Measurements from ENCODE around the gene C16orf86. TPM values are rescaled to one million over a fixed set of nuclear protein-coding genes. Genes with fewer than 3 reads are reported as not detected.

C16orf86 gene
- total and polyA plus RNA-seq, 4 donors, result 2.6 to 14.4 (median 5.5) TPM

- WGBS, 2 donors, result 88 to 96% methylated on average over 5 of the region's 5 CpGs
- Histone ChIP-seq H3K36me3 (ENCODE audit: control insufficient read depth in 1 of 2, insufficient read depth in 2 of 2, low read length in 1 of 2) (no peaks in the 10 kb centered on the region), H3K9me3 (ENCODE audit: control insufficient read depth, low read length) (no peaks in the 10 kb centered on the region), H3K4me1 (ENCODE audit: control insufficient read depth in 1 of 2, insufficient read depth in 2 of 2, low read length in 2 of 2) (no peaks in the 10 kb centered on the region), H3K4me3 (ENCODE audit: low read length in 2 of 2) (no peak overlapping the region), H3K27ac (ENCODE audit: low read depth in 1 of 2, low read length in 2 of 2) (no peak overlapping the region), H3K27me3 (ENCODE audit: control insufficient read depth in 1 of 2, insufficient read depth in 2 of 2, low read length in 1 of 2) (no peaks in the 10 kb centered on the region)
- intact Hi-C loops (cut with DNase I), result no loop called here
- ATAC-seq (ENCODE audit: low FRiP score) (no peak), DNase-seq (no peak)
Measured at GRCh38 chr16:67707790-67708189, 41.2 kb downstream of the C16orf86 start.

GRCh38 chr16:67708368-67708771 is 41.8 kb downstream of the C16orf86 start:
- WGBS, 2 donors, result 53 to 54% methylated on average over 2 of the region's 2 CpGs
- Histone ChIP-seq H3K4me3 (ENCODE audit: low read length in 2 of 2) (no peak overlapping the region), H3K4me1 (ENCODE audit: control insufficient read depth in 1 of 2, insufficient read depth in 2 of 2, low read length in 2 of 2) (no peaks in the 10 kb centered on the region), H3K36me3 (ENCODE audit: control insufficient read depth in 1 of 2, insufficient read depth in 2 of 2, low read length in 1 of 2) (no peaks in the 10 kb centered on the region), H3K27ac (ENCODE audit: low read depth in 1 of 2, low read length in 2 of 2) (no peak overlapping the region), H3K9me3 (ENCODE audit: control insufficient read depth, low read length) (no peaks in the 10 kb centered on the region), H3K27me3 (ENCODE audit: control insufficient read depth in 1 of 2, insufficient read depth in 2 of 2, low read length in 1 of 2) (no peaks in the 10 kb centered on the region)
- intact Hi-C loops (cut with DNase I), result no loop called here
- ATAC-seq (ENCODE audit: low FRiP score), result no peak
- no peak for DNase-seq

- intact Hi-C loops (cut with DNase I), result no loop called here
- no peaks in the 10 kb centered on the region for H3K9me3 ChIP-seq (ENCODE audit: control insufficient read depth, low read length)
- no peaks in the 10 kb centered on the region for H3K27me3 ChIP-seq (ENCODE audit: control insufficient read depth in 1 of 2, insufficient read depth in 2 of 2, low read length in 1 of 2)
- no peak overlapping the region for H3K4me3 ChIP-seq (ENCODE audit: low read length in 2 of 2)
- H3K4me1 ChIP-seq (ENCODE audit: control insufficient read depth in 1 of 2, insufficient read depth in 2 of 2, low read length in 2 of 2), result no peaks in the 10 kb centered on the region
- 92 to 96% methylated on average over 1 of the region's 1 CpG for WGBS, 2 donors
- DNase-seq (no peak), ATAC-seq (ENCODE audit: low FRiP score) (no peak)
- no peaks in the 10 kb centered on the region for H3K36me3 ChIP-seq (ENCODE audit: control insufficient read depth in 1 of 2, insufficient read depth in 2 of 2, low read length in 1 of 2)
- H3K27ac ChIP-seq (ENCODE audit: low read depth in 1 of 2, low read length in 2 of 2), result no peak overlapping the region
Measured at GRCh38 chr16:67709050-67709449, 42.4 kb downstream of the C16orf86 start.

GRCh38 chr16:67710607-67711006 is 44.0 kb downstream of the C16orf86 start:
- intact Hi-C loops (cut with DNase I), result no loop called here
- DNase-seq, result no peak
- no peaks in the 10 kb centered on the region for H3K4me1 ChIP-seq (ENCODE audit: control insufficient read depth in 1 of 2, insufficient read depth in 2 of 2, low read length in 2 of 2)
- H3K27me3 ChIP-seq (ENCODE audit: control insufficient read depth in 1 of 2, insufficient read depth in 2 of 2, low read length in 1 of 2), result no peaks in the 10 kb centered on the region
- ATAC-seq (ENCODE audit: low FRiP score), result no peak
- H3K27ac ChIP-seq (ENCODE audit: low read depth in 1 of 2, low read length in 2 of 2), result no peak overlapping the region
- WGBS, 2 donors, result 89% methylated on average over 6 of the region's 6 CpGs
- H3K9me3 ChIP-seq (ENCODE audit: control insufficient read depth, low read length), result no peaks in the 10 kb centered on the region
- H3K4me3 ChIP-seq (ENCODE audit: low read length in 2 of 2), result no peak overlapping the region
- H3K36me3 ChIP-seq (ENCODE audit: control insufficient read depth in 1 of 2, insufficient read depth in 2 of 2, low read length in 1 of 2), result no peaks in the 10 kb centered on the region

GRCh38 chr16:67713647-67714273 is 47.1 kb downstream of the C16orf86 start:
- ATAC-seq (ENCODE audit: low FRiP score) (no peak), DNase-seq (no peak)
- Histone ChIP-seq H3K27ac (ENCODE audit: low read depth in 1 of 2, low read length in 2 of 2) (no peak overlapping the region), H3K9me3 (ENCODE audit: control insufficient read depth, low read length) (no peaks in the 10 kb centered on the region), H3K4me1 (ENCODE audit: control insufficient read depth in 1 of 2, insufficient read depth in 2 of 2, low read length in 2 of 2) (no peaks in the 10 kb centered on the region), H3K4me3 (ENCODE audit: low read length in 2 of 2) (no peak overlapping the region), H3K27me3 (ENCODE audit: control insufficient read depth in 1 of 2, insufficient read depth in 2 of 2, low read length in 1 of 2) (no peaks in the 10 kb centered on the region), H3K36me3 (ENCODE audit: control insufficient read depth in 1 of 2, insufficient read depth in 2 of 2, low read length in 1 of 2) (no peaks in the 10 kb centered on the region)
- intact Hi-C loops (cut with DNase I), result no loop called here
- WGBS, 2 donors, result 85 to 86% methylated on average over 5 of the region's 5 CpGs

GRCh38 chr16:67714522-67714921 is 47.9 kb downstream of the C16orf86 start:
- H3K27ac ChIP-seq (ENCODE audit: low read depth in 1 of 2, low read length in 2 of 2), result no peak overlapping the region
- no peaks in the 10 kb centered on the region for H3K36me3 ChIP-seq (ENCODE audit: control insufficient read depth in 1 of 2, insufficient read depth in 2 of 2, low read length in 1 of 2)
- H3K27me3 ChIP-seq (ENCODE audit: control insufficient read depth in 1 of 2, insufficient read depth in 2 of 2, low read length in 1 of 2), result no peaks in the 10 kb centered on the region
- no peak for DNase-seq
- H3K9me3 ChIP-seq (ENCODE audit: control insufficient read depth, low read length), result no peaks in the 10 kb centered on the region
- WGBS, 2 donors, result 72 to 92% methylated on average over 1 of the region's 1 CpG
- H3K4me1 ChIP-seq (ENCODE audit: control insufficient read depth in 1 of 2, insufficient read depth in 2 of 2, low read length in 2 of 2), result no peaks in the 10 kb centered on the region
- intact Hi-C loops (cut with DNase I), result no loop called here
- ATAC-seq (ENCODE audit: low FRiP score), result no peak
- no peak overlapping the region for H3K4me3 ChIP-seq (ENCODE audit: low read length in 2 of 2)

- ATAC-seq (ENCODE audit: low FRiP score), result no peak
- 88 to 91% methylated on average over 2 of the region's 2 CpGs for WGBS, 2 donors
- H3K4me3 ChIP-seq (ENCODE audit: low read length in 2 of 2), result no peak overlapping the region
Measured at GRCh38 chr16:67716097-67716496, 49.5 kb downstream of the C16orf86 start.

More at GRCh38 chr16:67716097-67716496, 49.5 kb downstream of the C16orf86 start:
- H3K9me3 ChIP-seq (ENCODE audit: control insufficient read depth, low read length), result no peaks in the 10 kb centered on the region
- H3K27ac ChIP-seq (ENCODE audit: low read depth in 1 of 2, low read length in 2 of 2), result no peak overlapping the region
- no peaks in the 10 kb centered on the region for H3K27me3 ChIP-seq (ENCODE audit: control insufficient read depth in 1 of 2, insufficient read depth in 2 of 2, low read length in 1 of 2)
- no peaks in the 10 kb centered on the region for H3K36me3 ChIP-seq (ENCODE audit: control insufficient read depth in 1 of 2, insufficient read depth in 2 of 2, low read length in 1 of 2)
- no peaks in the 10 kb centered on the region for H3K4me1 ChIP-seq (ENCODE audit: control insufficient read depth in 1 of 2, insufficient read depth in 2 of 2, low read length in 2 of 2)
- no peak for DNase-seq
- intact Hi-C loops (cut with DNase I), result no loop called here

Other genes with a start within 250 kb of the C16orf86 start
- gene HSD11B2, start 235.7 kb upstream of the C16orf86 start, total RNA-seq, result 1 to 10 TPM in 1 of 2 donors, not detected in 1; 1.1 TPM
- gene HSD11B2, start 235.7 kb upstream of the C16orf86 start, polyA plus RNA-seq, result 10 to 100 TPM in 1 of 2 donors, not detected in 1; 13.3 TPM
- gene ATP6V0D1, start 185.7 kb upstream of the C16orf86 start, total RNA-seq, result 10 to 100 TPM; 58.7 to 62.0 TPM
- 10 to 100 TPM; 52.0 to 88.0 TPM for gene ATP6V0D1, start 185.7 kb upstream of the C16orf86 start, polyA plus RNA-seq
- not detected for gene AGRP, start 183.3 kb upstream of the C16orf86 start, total RNA-seq
- gene AGRP, start 183.3 kb upstream of the C16orf86 start, polyA plus RNA-seq, result 1 to 10 TPM in 1 of 2 donors, not detected in 1; 1.5 TPM
- gene RIPOR1, start 138.0 kb upstream of the C16orf86 start, total RNA-seq, result 100 to 1,000 TPM; 105 to 120 TPM
- 10 to 100 TPM; 22.7 to 65.5 TPM for gene RIPOR1, start 138.0 kb upstream of the C16orf86 start, polyA plus RNA-seq
- 10 to 100 TPM; 28.5 to 35.8 TPM for gene CTCF, start 104.3 kb upstream of the C16orf86 start, total RNA-seq
- 10 to 100 TPM; 16.5 to 25.8 TPM for gene CTCF, start 104.3 kb upstream of the C16orf86 start, polyA plus RNA-seq
- 1 to 10 TPM; 3.0 to 4.0 TPM for gene CARMIL2, start 21.7 kb upstream of the C16orf86 start, total RNA-seq
- 1 to 10 TPM in 1 of 2 donors, under 1 TPM in 1; 0.13 to 3.7 TPM for gene CARMIL2, start 21.7 kb upstream of the C16orf86 start, polyA plus RNA-seq
- 10 to 100 TPM; 15.7 to 21.9 TPM for gene ACD, start 6.6 kb upstream of the C16orf86 start, total RNA-seq
- 10 to 100 TPM in 1 of 2 donors, 1 to 10 TPM in 1; 7.0 to 34.6 TPM for gene ACD, start 6.6 kb upstream of the C16orf86 start, polyA plus RNA-seq
- gene PARD6A, start 5.9 kb upstream of the C16orf86 start, total RNA-seq, result 1 to 10 TPM; 3.9 to 5.3 TPM
- gene PARD6A, start 5.9 kb upstream of the C16orf86 start, polyA plus RNA-seq, result 1 to 10 TPM; 5.9 to 7.8 TPM
- gene ENKD1, start 64 bp upstream of the C16orf86 start, total RNA-seq, result 10 to 100 TPM in 1 of 2 donors, 1 to 10 TPM in 1; 9.7 to 15.2 TPM
- gene ENKD1, start 64 bp upstream of the C16orf86 start, polyA plus RNA-seq, result 10 to 100 TPM; 13.3 to 73.8 TPM
- gene GFOD2, start 52.5 kb downstream of the C16orf86 start, total RNA-seq, result 10 to 100 TPM; 18.7 to 27.3 TPM
- gene GFOD2, start 52.5 kb downstream of the C16orf86 start, polyA plus RNA-seq, result 1 to 10 TPM; 7.4 to 8.5 TPM
- 10 to 100 TPM; 17.7 to 21.6 TPM for gene RANBP10, start 139.7 kb downstream of the C16orf86 start, total RNA-seq
- gene RANBP10, start 139.7 kb downstream of the C16orf86 start, polyA plus RNA-seq, result 10 to 100 TPM in 1 of 2 donors, 1 to 10 TPM in 1; 5.5 to 11.9 TPM
- 1 to 10 TPM in 1 of 2 donors, under 1 TPM in 1; 0.84 to 1.1 TPM for gene TSNAXIP1, start 140.1 kb downstream of the C16orf86 start, total RNA-seq
- gene TSNAXIP1, start 140.1 kb downstream of the C16orf86 start, polyA plus RNA-seq, result 1 to 10 TPM in 1 of 2 donors, not detected in 1; 7.3 TPM
- 10 to 100 TPM; 21.5 to 24.7 TPM for gene THAP11, start 175.5 kb downstream of the C16orf86 start, total RNA-seq
- 10 to 100 TPM; 18.0 to 18.6 TPM for gene THAP11, start 175.5 kb downstream of the C16orf86 start, polyA plus RNA-seq
- 10 to 100 TPM; 80.7 to 88.2 TPM for gene NUTF2, start 180.1 kb downstream of the C16orf86 start, total RNA-seq
- gene NUTF2, start 180.1 kb downstream of the C16orf86 start, polyA plus RNA-seq, result 100 to 1,000 TPM in 1 of 2 donors, 10 to 100 TPM in 1; 95.4 to 130 TPM
- gene CENPT, start 180.9 kb downstream of the C16orf86 start, total RNA-seq, result 10 to 100 TPM; 39.8 to 57.9 TPM
- gene CENPT, start 180.9 kb downstream of the C16orf86 start, polyA plus RNA-seq, result 100 to 1,000 TPM in 1 of 2 donors, 10 to 100 TPM in 1; 28.3 to 168 TPM
- 10 to 100 TPM; 46.9 to 53.2 TPM for gene EDC4, start 206.2 kb downstream of the C16orf86 start, total RNA-seq
- 10 to 100 TPM; 14.4 to 66.4 TPM for gene EDC4, start 206.2 kb downstream of the C16orf86 start, polyA plus RNA-seq
- 1 to 10 TPM in 1 of 2 donors, not detected in 1; 2.1 TPM for gene NRN1L, start 218.1 kb downstream of the C16orf86 start, total RNA-seq
- gene NRN1L, start 218.1 kb downstream of the C16orf86 start, polyA plus RNA-seq, result 1 to 10 TPM; 1.5 to 3.2 TPM
- 10 to 100 TPM; 29.6 to 30.4 TPM for gene PSKH1, start 226.4 kb downstream of the C16orf86 start, total RNA-seq
- gene PSKH1, start 226.4 kb downstream of the C16orf86 start, polyA plus RNA-seq, result 10 to 100 TPM; 15.2 to 16.2 TPM

All from aorta (tissue), 5 donors.